Stomach (tissue), 4 donors: Measurements from ENCODE around the gene AUH.

Source experiments
- CTCF ChIP-seq, 7 experiments: fragments of 450-650 bp in 4 of 7; fragments of 200-600 bp in 3 of 7; sonication (generic) in 3 of 7; IDR thresholded peaks; one replicate each; pipeline ENCODE4 v1.5.1; 2016 to 2019; ENCODE audit warnings: antibody characterized with exemption in 7 of 7, control low read depth in 2 of 7, mild to moderate bottlenecking in 1 of 7
- EP300 ChIP-seq: sonication (generic); formaldehyde crosslinking; IDR thresholded peaks from one replicate; pipeline ENCODE4 v1.6.1; 2017; ENCODE audit warnings: antibody characterized with exemption
- POLR2A ChIP-seq, 4 donors: fragments of 450-650 bp; IDR thresholded peaks; one replicate each; pipeline ENCODE4 v1.6.1; 2016; ENCODE audit warnings: antibody characterized with exemption in 4 of 4, control low read depth in 2 of 4, mild to moderate bottlenecking in 1 of 4, moderate library complexity in 1 of 4
- POLR2AphosphoS5 ChIP-seq, 3 donors: sonication (generic); formaldehyde crosslinking; IDR thresholded peaks; one replicate each; pipeline ENCODE4 v1.6.1; 2016; ENCODE audit warnings: antibody characterized with exemption in 3 of 3

- no peak for TF ChIP-seq CTCF (IDR thresholded peaks at IDR 0.05)
- TF ChIP-seq EP300, result no peak
- TF ChIP-seq POLR2AphosphoS5 (IDR thresholded peaks at IDR 0.05), result no peak
- no peak for TF ChIP-seq POLR2A (IDR thresholded peaks at IDR 0.05)
Measured at GRCh38 chr9:91407580-91408318, 46.0 kb upstream of the AUH start.
